GM12873 (cell line): Measurements from ENCODE around the gene MC2R.

ENCODE experiments used
- CTCF ChIP-seq: IDR thresholded peaks from 2 replicates; pipeline ENCODE4 v1.5.1; 2012; ENCODE audit warnings: low read depth, mild to moderate bottlenecking, moderate library complexity, low read length, control low read depth; ENCODE audit not compliant: insufficient read depth; ENCODE audit errors: missing control alignments

The MC2R gene

GRCh38 chr18:13872373-13872772, 43.0 kb downstream of the MC2R start:
- TF ChIP-seq CTCF = no peak

- no peak for TF ChIP-seq CTCF
Observed at GRCh38 chr18:13871701-13872100, 43.6 kb downstream of the MC2R start.

GRCh38 chr18:13868501-13869271, 46.6 kb downstream of the MC2R start:
- no peak for TF ChIP-seq CTCF

GRCh38 chr18:13849791-13850190, 65.5 kb downstream of the MC2R start:
- no peak for TF ChIP-seq CTCF

- no peak for TF ChIP-seq CTCF
Observed at GRCh38 chr18:13836559-13836958, 78.8 kb downstream of the MC2R start.

GRCh38 chr18:13835202-13835601, 80.1 kb downstream of the MC2R start:
- no peak for TF ChIP-seq CTCF

GRCh38 chr18:13834496-13835015, 80.8 kb downstream of the MC2R start:
- TF ChIP-seq CTCF = no peak
